K562 (cell line): ENCODE results near the gene AMIGO3. TPM values are rescaled to one million over a fixed set of nuclear protein-coding genes. Genes with fewer than 3 reads are reported as not detected.

ENCODE experiments used
- ATAC-seq: fragments of 200-7000 bp; cut with Tn5 transposase; 3 replicates; pipeline ENCODE4 v1.9.1; 2020; ENCODE audit warnings: moderate library complexity
- BruUV-seq: library from RNA; stranded (reverse); fragments of 400-500 nt; replicated peaks from 2 replicates; lab custom pipeline; 2021; lab: Mats Ljungman, UMichigan
- CTCF ChIA-PET: fragments of 300-600 bp; formaldehyde crosslinking; extraction: SDS; loops from one replicate; lab custom pipeline; 2021; ENCODE audit warnings: low intra/inter-chr PET ratio; lab: Yijun Ruan, JAX
- POLR2A ChIA-PET: fragments of 300-600, 350-650 bp; sonication (Branson Sonifier 250); formaldehyde crosslinking; extraction: SDS; loops from one replicate; lab custom pipeline; 2021; ENCODE audit warnings: antibody characterized with exemption, inconsistent platforms; lab: Yijun Ruan, JAX
- DNase-seq, 4 experiments: peaks; one replicate each; pipeline versions ENCODE4 v3.0.0 to v3.0.0-alpha.2; 2011 to 2018; ENCODE audit warnings: low spot score in 3 of 4, mixed read lengths in 3 of 4; ENCODE audit errors: extremely low read depth in 1 of 4
- FAIRE-seq: peaks from 2 replicates; lab custom pipeline; 2011; peaks lifted over from hg19 to GRCh38; lab: Jason Lieb, UNC
- H2AFZ ChIP-seq: 2 replicates; pipeline ENCODE4 v1.6.0; 2011; ENCODE audit warnings: low read depth, low read length, control low read depth, inconsistent platforms
- H3K27ac ChIP-seq: fragments of 200-600 bp; 3 replicates; pipeline ENCODE4 v1.8.0; 2011; ENCODE audit warnings: low read depth, mild to moderate bottlenecking, control low read depth, inconsistent platforms, low read length, moderate library complexity, mixed read lengths; ENCODE audit errors: extremely low read depth
- H3K27me3 ChIP-seq, 2 experiments: fragments of 300-600 bp in 1 of 2; 2 replicates in 1 of 2; 3 replicates in 1 of 2; pipeline versions ENCODE4 v1.6.0 to v1.8.0; 2011; ENCODE audit warnings: inconsistent platforms in 2 of 2, low read length in 2 of 2, mild to moderate bottlenecking in 1 of 2, mixed read lengths in 1 of 2, moderate library complexity in 1 of 2; ENCODE audit not compliant: control insufficient read depth in 2 of 2, insufficient read depth in 2 of 2
- H3K36me3 ChIP-seq: fragments of 300-600 bp; 3 replicates; pipeline ENCODE4 v1.8.0; 2011; ENCODE audit warnings: mild to moderate bottlenecking, low read length, inconsistent platforms; ENCODE audit not compliant: control insufficient read depth, insufficient read depth
- H3K4me1 ChIP-seq, 2 experiments: fragments of 200-600 bp in 1 of 2; replicated peaks in 1 of 2; 2 replicates in 1 of 2; 3 replicates in 1 of 2; pipeline versions ENCODE4 v1.5.1 to v1.8.0; 2011; ENCODE audit warnings: inconsistent platforms in 2 of 2, low read length in 2 of 2, mild to moderate bottlenecking in 1 of 2, mixed read lengths in 1 of 2, moderate library complexity in 1 of 2; ENCODE audit not compliant: control insufficient read depth in 2 of 2, insufficient read depth in 2 of 2
- H3K4me2 ChIP-seq: 2 replicates; pipeline ENCODE4 v1.6.1; 2011; ENCODE audit warnings: low read length, control low read depth, inconsistent platforms, mixed read lengths; ENCODE audit not compliant: insufficient read depth
- H3K4me3 ChIP-seq: fragments of 200-600 bp; sonication (generic), shearing (Covaris generic); 2 replicates; pipeline ENCODE4 v1.5.1; 2016; ENCODE audit warnings: control low read depth, inconsistent platforms
- H3K79me2 ChIP-seq: fragments of 200-600 bp; 3 replicates; pipeline ENCODE4 v1.8.0; 2011; ENCODE audit warnings: low read length, inconsistent platforms; ENCODE audit not compliant: control insufficient read depth, insufficient read depth
- H3K9ac ChIP-seq, 2 experiments: 2 replicates each; pipeline versions ENCODE4 v1.6.0 to v1.6.1; 2011; ENCODE audit warnings: low read depth in 2 of 2, low read length in 2 of 2, control low read depth in 1 of 2, inconsistent platforms in 1 of 2, mild to moderate bottlenecking in 1 of 2, mixed read lengths in 1 of 2; ENCODE audit not compliant: insufficient read depth in 1 of 2
- H3K9me1 ChIP-seq: one replicate; pipeline ENCODE4 v1.6.0; 2011; ENCODE audit warnings: inconsistent platforms, mild to moderate bottlenecking, low read length, moderate library complexity; ENCODE audit not compliant: control insufficient read depth, insufficient read depth
- H3K9me3 ChIP-seq: replicated peaks from 2 replicates; pipeline ENCODE4 v1.5.1; 2011; ENCODE audit warnings: low read depth, low read length, inconsistent platforms; ENCODE audit not compliant: control insufficient read depth, insufficient read depth
- H4K20me1 ChIP-seq: replicated peaks from 2 replicates; pipeline ENCODE4 v1.6.1; 2011; ENCODE audit warnings: low read length, inconsistent platforms, mixed read lengths; ENCODE audit not compliant: control insufficient read depth, insufficient read depth
- DPF2 ChIP-seq: fragments of 450-650 bp; IDR thresholded peaks from 2 replicates; pipeline ENCODE4 v1.6.1; 2016
- HDGF ChIP-seq: fragments of 450-650 bp; IDR thresholded peaks from 2 replicates; pipeline ENCODE4 v1.6.1; 2016
- HNRNPUL1 ChIP-seq: fragments of 200-400 bp; formaldehyde crosslinking; IDR thresholded peaks from 2 replicates; pipeline ENCODE4 v1.6.1; 2017; ENCODE audit warnings: low read length
- MCM7 ChIP-seq, 2 experiments: fragments of 450-650 bp; IDR thresholded peaks; 2 replicates each; pipeline ENCODE4 v1.6.1; 2016 to 2018
- SREBF2 ChIP-seq: sonication (generic); formaldehyde crosslinking; IDR thresholded peaks from 2 replicates; pipeline ENCODE4 v1.4.0; 2020; ENCODE audit warnings: mild to moderate bottlenecking, missing genetic modification reagents
- ZNF384 ChIP-seq: IDR thresholded peaks from 2 replicates; pipeline ENCODE4 v1.6.1; 2012; ENCODE audit warnings: low read depth, low read length, improper control_type of control experiment
- WGBS: fragments of 100-300 bp; shearing (Covaris generic); methylation state at CpG from one replicate; pipeline ENCODE4 v1.1.6; 2016; ENCODE audit warnings: low coverage, mixed read lengths; ENCODE audit not compliant: insufficient coverage; ENCODE audit errors: missing lambda C conversion rate; 5-methylcytosine and 5-hydroxymethylcytosine counted together
- in situ Hi-C: fragments of 300-500 bp; cut with MboI; formaldehyde crosslinking; loops from 4 replicates; pipeline ENCODE4 v1.15.0; 2018; ENCODE audit warnings: inconsistent platforms, mixed read lengths
- intact Hi-C: fragments of 100-400 bp; cut with micrococcal nuclease; formaldehyde crosslinking; loops from 2 replicates; pipeline ENCODE4 v1.14.2; 2022
- polyA plus RNA-seq, 8 experiments: library from polyadenylated mRNA; depleted of rRNA in 4 of 8; stranded (reverse) in 5 of 8; unstranded in 3 of 8; fragments of >200 nt; fragmentation: Nextera tagmentation in 2 of 8; fragmentation: Illumina TruSeq in 1 of 8; extraction: Ambion mirVana in 2 of 8; extraction: Trizol in 1 of 8; gene quantifications; 2 replicates each; pipeline versions ENCODE4 v1.2.1 to v1.2.3, GENCODE V29; 2011 to 2014; ENCODE audit warnings: inconsistent platforms in 1 of 8, missing spikeins in 1 of 8
- total RNA-seq, 7 experiments: library from RNA; depleted of rRNA in 6 of 7; stranded (reverse); fragments of >200 nt in 6 of 7; fragmentation: Illumina TruSeq in 2 of 7; extraction: Trizol in 2 of 7; gene quantifications; 2 replicates each; pipeline versions ENCODE4 v1.2.1 to v1.2.3, GENCODE V29; 2011 to 2021; ENCODE audit warnings: low replicate concordance in 1 of 7
- TF ChIP-seq, protein P1 (sequence below): sonication (generic); formaldehyde crosslinking; IDR thresholded peaks from 2 replicates; pipeline ENCODE4 v1.8.1; 2022; ENCODE audit warnings: missing genetic modification reagents
- TF ChIP-seq, protein P2 (sequence below): fragments of 450-650 bp; IDR thresholded peaks from 2 replicates; pipeline ENCODE4 v1.6.1; 2016
- TF ChIP-seq, protein P3 (sequence below): fragments of 250-450 bp; sonication (Bioruptor Pico); IDR thresholded peaks from 2 replicates; pipeline ENCODE4 v1.8.0; 2021; ENCODE audit warnings: mild to moderate bottlenecking, moderate library complexity

AMIGO3 gene
- total and polyA plus RNA-seq, 9 of the 15 experiments (the other 6 are each of a cell fraction or from before 2014, with no cell fraction given) = 0.13 to 2.8 (median 0.44) TPM; not detected in 4

DNA sequence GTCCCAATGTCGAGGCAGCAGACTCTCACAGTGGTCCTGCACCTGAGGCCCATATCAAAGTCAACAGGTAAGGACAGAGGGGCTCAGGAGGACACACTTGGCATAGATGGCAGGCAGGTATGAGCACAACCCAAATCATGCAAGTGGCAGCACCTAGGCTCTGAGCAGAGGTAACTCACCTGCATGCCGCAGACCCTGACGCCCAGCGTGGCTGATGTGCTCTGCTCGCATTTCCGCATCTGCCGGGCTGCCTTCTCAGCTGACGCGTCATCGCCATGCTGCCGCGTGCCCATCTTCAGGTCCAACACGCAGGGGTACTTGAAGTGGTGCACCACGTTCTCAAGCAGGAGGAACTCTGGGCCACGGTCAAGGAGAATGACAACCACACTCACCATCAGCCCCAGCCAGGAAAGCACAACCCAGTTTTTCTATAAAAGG, 8.5 kb upstream of the AMIGO3 start:
- Histone ChIP-seq H3K4me3 (no peak overlapping the region), H3K27me3 (no peaks in the 10 kb centered on the region), H2AFZ (no peak overlapping the region), H3K9ac (no peak overlapping the region), H3K79me2 (peaks cover 8% of the 10 kb centered on the region), H3K4me2 (no peak overlapping the region), H3K9me3 (no peaks in the 10 kb centered on the region), H3K4me1 (peaks cover 2 to 19% of the 10 kb centered on the region in 2 experiments; a peak in 4 of 5 replicates), H3K27ac (no peak overlapping the region), H3K9me1 (no peaks in the 10 kb centered on the region), H3K36me3 (peaks cover 63% of the 10 kb centered on the region), H4K20me1 (no peaks in the 10 kb centered on the region)
- no peak for FAIRE-seq
- WGBS = 94% methylated on average over 9 of the region's 15 CpGs
- no TSS peak for BruUV-seq
- DNase-seq = no peak
- POLR2A ChIA-PET = interaction anchor here (1.3 to 1.4 kb wide), 2 partner anchors 16 to 58 kb away, joined by 3 to 5 read pairs; partner anchors contain the start of gene IP6K1
- ATAC-seq = no peak
- CTCF ChIA-PET = no interaction called here
- in situ Hi-C loops (no loop called here), intact Hi-C loops (no loop called here)
- TF ChIP-seq DPF2 (no peak), MCM7 (IDR thresholded peaks at IDR 0.05) (no peak), SREBF2 (CRISPR knock-in tag) (no peak), HNRNPUL1 (no peak), ZNF384 (no peak), HDGF (no peak)
- TF ChIP-seq, protein P1, sequence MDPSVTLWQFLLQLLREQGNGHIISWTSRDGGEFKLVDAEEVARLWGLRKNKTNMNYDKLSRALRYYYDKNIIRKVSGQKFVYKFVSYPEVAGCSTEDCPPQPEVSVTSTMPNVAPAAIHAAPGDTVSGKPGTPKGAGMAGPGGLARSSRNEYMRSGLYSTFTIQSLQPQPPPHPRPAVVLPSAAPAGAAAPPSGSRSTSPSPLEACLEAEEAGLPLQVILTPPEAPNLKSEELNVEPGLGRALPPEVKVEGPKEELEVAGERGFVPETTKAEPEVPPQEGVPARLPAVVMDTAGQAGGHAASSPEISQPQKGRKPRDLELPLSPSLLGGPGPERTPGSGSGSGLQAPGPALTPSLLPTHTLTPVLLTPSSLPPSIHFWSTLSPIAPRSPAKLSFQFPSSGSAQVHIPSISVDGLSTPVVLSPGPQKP = no peak
- TF ChIP-seq, protein P2, sequence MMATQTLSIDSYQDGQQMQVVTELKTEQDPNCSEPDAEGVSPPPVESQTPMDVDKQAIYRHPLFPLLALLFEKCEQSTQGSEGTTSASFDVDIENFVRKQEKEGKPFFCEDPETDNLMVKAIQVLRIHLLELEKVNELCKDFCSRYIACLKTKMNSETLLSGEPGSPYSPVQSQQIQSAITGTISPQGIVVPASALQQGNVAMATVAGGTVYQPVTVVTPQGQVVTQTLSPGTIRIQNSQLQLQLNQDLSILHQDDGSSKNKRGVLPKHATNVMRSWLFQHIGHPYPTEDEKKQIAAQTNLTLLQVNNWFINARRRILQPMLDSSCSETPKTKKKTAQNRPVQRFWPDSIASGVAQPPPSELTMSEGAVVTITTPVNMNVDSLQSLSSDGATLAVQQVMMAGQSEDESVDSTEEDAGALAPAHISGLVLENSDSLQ = no peak
- TF ChIP-seq, protein P3, sequence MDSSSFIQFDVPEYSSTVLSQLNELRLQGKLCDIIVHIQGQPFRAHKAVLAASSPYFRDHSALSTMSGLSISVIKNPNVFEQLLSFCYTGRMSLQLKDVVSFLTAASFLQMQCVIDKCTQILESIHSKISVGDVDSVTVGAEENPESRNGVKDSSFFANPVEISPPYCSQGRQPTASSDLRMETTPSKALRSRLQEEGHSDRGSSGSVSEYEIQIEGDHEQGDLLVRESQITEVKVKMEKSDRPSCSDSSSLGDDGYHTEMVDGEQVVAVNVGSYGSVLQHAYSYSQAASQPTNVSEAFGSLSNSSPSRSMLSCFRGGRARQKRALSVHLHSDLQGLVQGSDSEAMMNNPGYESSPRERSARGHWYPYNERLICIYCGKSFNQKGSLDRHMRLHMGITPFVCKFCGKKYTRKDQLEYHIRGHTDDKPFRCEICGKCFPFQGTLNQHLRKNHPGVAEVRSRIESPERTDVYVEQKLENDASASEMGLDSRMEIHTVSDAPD (CRISPR knock-in tag) = no peak
